ENCODE results near the gene MEGF6.

- TF ChIP-seq, protein P1, sequence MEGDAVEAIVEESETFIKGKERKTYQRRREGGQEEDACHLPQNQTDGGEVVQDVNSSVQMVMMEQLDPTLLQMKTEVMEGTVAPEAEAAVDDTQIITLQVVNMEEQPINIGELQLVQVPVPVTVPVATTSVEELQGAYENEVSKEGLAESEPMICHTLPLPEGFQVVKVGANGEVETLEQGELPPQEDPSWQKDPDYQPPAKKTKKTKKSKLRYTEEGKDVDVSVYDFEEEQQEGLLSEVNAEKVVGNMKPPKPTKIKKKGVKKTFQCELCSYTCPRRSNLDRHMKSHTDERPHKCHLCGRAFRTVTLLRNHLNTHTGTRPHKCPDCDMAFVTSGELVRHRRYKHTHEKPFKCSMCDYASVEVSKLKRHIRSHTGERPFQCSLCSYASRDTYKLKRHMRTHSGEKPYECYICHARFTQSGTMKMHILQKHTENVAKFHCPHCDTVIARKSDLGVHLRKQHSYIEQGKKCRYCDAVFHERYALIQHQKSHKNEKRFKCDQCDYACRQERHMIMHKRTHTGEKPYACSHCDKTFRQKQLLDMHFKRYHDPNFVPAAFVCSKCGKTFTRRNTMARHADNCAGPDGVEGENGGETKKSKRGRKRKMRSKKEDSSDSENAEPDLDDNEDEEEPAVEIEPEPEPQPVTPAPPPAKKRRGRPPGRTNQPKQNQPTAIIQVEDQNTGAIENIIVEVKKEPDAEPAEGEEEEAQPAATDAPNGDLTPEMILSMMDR (IDR thresholded peaks at IDR 0.05) = no peak
- TF ChIP-seq POLR2A (IDR thresholded peaks at IDR 0.05) = no peak
These were observed 3.6 kb downstream of the MEGF6 start for GRCh38 chr1:3607703-3608065.

All from body of pancreas (tissue), 4 donors.